Hematopoietic multipotent progenitor cell treated with erythropoietin and hydrocortisone succinate and interleukin-3 and kit ligand, for 4 days (in vitro differentiated cells): ENCODE data around the gene SLC12A4.
"Not testable (repeated sequence)": the region's sequence is repeated elsewhere in the genome, so short reads cannot be mapped to it uniquely, and the experiment has no call there.

ENCODE experiments used
- DNase-seq: peaks from one replicate; pipeline ENCODE4 v3.0.0-alpha.2; 2015

Gene SLC12A4

GRCh38 chr16:67987460-67988160, 19.2 kb upstream of the SLC12A4 start:
- no peak for DNase-seq

- no peak for DNase-seq
These were observed 18.5 kb upstream of the SLC12A4 start for GRCh38 chr16:67986949-67987348.

- DNase-seq: no peak
These were observed 13.7 kb upstream of the SLC12A4 start for GRCh38 chr16:67982011-67982696.

GRCh38 chr16:67979955-67980678, 11.7 kb upstream of the SLC12A4 start, which contains the start of gene DPEP3:
Gene DPEP3, minus strand, starts transcription at chr16:67980499. Its CDS starts 119 bp downstream, at chr16:67980380.
- peak; percentile 52 for DNase-seq

GRCh38 chr16:67977469-67978227, 9.2 kb upstream of the SLC12A4 start:
- no peak for DNase-seq

- no peak for DNase-seq
These were observed 8.6 kb upstream of the SLC12A4 start for GRCh38 chr16:67977005-67977404.

GRCh38 chr16:67976205-67976604, 7.8 kb upstream of the SLC12A4 start:
- DNase-seq: no peak

GRCh38 chr16:67975321-67976105, 7.1 kb upstream of the SLC12A4 start:
- DNase-seq: no peak

- not testable (repeated sequence) for DNase-seq
These were observed 3.8 kb upstream of the SLC12A4 start for GRCh38 chr16:67972285-67972684.

- DNase-seq: peak; percentile 48
These were observed 2.7 kb upstream of the SLC12A4 start for GRCh38 chr16:67971111-67971510.

GRCh38 chr16:67969254-67970039, 1.0 kb upstream of the SLC12A4 start:
- peak; percentile 75 for DNase-seq

GRCh38 chr16:67967958-67968399, 458 bp downstream of the SLC12A4 start:
- DNase-seq: peak; percentile 46

GRCh38 chr16:67967183-67967957, 1.1 kb downstream of the SLC12A4 start:
- DNase-seq: peak; percentile 38

GRCh38 chr16:67966549-67967182, 1.8 kb downstream of the SLC12A4 start:
- DNase-seq: peak; percentile 51

- no peak for DNase-seq
These were observed 2.5 kb downstream of the SLC12A4 start for GRCh38 chr16:67965668-67966548.

GRCh38 chr16:67964477-67965131, 3.8 kb downstream of the SLC12A4 start:
- DNase-seq: no peak

- no peak for DNase-seq
These were observed 4.6 kb downstream of the SLC12A4 start for GRCh38 chr16:67963662-67964321.

GRCh38 chr16:67963292-67963661, 5.2 kb downstream of the SLC12A4 start:
- DNase-seq: no peak
